GM23338 (cell line): ENCODE measurements around the gene BTBD18.

Experiments
- CREB1 ChIP-seq: fragments of 250-450 bp; sonication (Bioruptor Pico); IDR thresholded peaks from 2 replicates; pipeline ENCODE4 v1.5.0; 2020; ENCODE audit warnings: low read depth, mild to moderate bottlenecking, moderate library complexity
- EZH2 ChIP-seq: fragments of 200-600 bp; sonication (generic); IDR thresholded peaks from one replicate; pipeline ENCODE4 v1.8.0; 2017; ENCODE audit warnings: antibody characterized with exemption, mild to moderate bottlenecking, low read depth; ENCODE audit not compliant: unreplicated experiment
- EZH2phosphoT487 ChIP-seq: fragments of 200-600 bp; sonication (generic); IDR thresholded peaks from one replicate; pipeline ENCODE4 v1.8.1; 2018; ENCODE audit warnings: antibody characterized with exemption; ENCODE audit not compliant: unreplicated experiment
- JUNB ChIP-seq: IDR thresholded peaks from one replicate; pipeline ENCODE4 v1.6.1; 2016; ENCODE audit warnings: antibody characterized with exemption; ENCODE audit not compliant: unreplicated experiment
- POLR2AphosphoS5 ChIP-seq: IDR thresholded peaks from 2 replicates; pipeline ENCODE4 v1.6.1; 2016; ENCODE audit warnings: antibody characterized with exemption, low read depth
- ZNF114 ChIP-seq: fragments of 250-450 bp; sonication (Bioruptor Pico); IDR thresholded peaks from 2 replicates; pipeline ENCODE4 v1.5.0; 2020; ENCODE audit warnings: mild to moderate bottlenecking, moderate library complexity
- ZNF331 ChIP-seq: fragments of 250-450 bp; sonication (Bioruptor Pico); IDR thresholded peaks from 2 replicates; pipeline ENCODE4 v1.5.0; 2020; ENCODE audit warnings: low read depth, mild to moderate bottlenecking, moderate library complexity
- TF ChIP-seq, protein P1 (sequence below), 2 experiments: fragments of 200-600 bp in 1 of 2; sonication (generic) in 1 of 2; conservative IDR thresholded peaks; 2 replicates each; pipeline versions ENCODE4 v1.5.1 to v1.6.1; 2016 to 2017; ENCODE audit warnings: antibody characterized with exemption in 2 of 2, low read depth in 2 of 2, mild to moderate bottlenecking in 2 of 2, moderate library complexity in 1 of 2
- TF ChIP-seq, protein P2 (sequence below): IDR thresholded peaks from one replicate; pipeline ENCODE4 v1.6.1; 2018; ENCODE audit warnings: antibody characterized with exemption; ENCODE audit not compliant: unreplicated experiment
- TF ChIP-seq, protein P3 (sequence below): IDR thresholded peaks from 2 replicates; pipeline ENCODE4 v1.6.1; 2016; ENCODE audit warnings: antibody characterized with exemption

DNA sequence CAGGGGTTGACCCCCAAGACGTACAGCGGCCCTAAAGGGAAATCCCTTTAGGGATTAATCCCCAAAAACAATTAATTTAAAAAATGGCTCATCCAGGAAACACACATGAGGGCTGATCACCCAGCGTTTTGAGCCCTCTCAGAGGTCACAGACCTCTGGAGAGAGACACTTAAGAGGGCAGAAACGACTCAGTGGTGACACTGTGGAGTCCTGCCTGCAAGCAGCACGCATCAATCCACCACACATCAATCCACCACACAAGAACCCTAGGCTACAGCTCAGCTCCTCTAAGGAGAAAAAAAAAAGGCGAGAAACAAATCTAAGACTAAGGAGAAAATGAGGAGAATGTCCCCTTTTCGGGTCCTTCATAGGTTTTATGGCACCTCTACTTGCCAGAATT lies 22.8 kb downstream of the BTBD18 start:
- no peak for TF ChIP-seq EZH2phosphoT487
- TF ChIP-seq, protein P1, sequence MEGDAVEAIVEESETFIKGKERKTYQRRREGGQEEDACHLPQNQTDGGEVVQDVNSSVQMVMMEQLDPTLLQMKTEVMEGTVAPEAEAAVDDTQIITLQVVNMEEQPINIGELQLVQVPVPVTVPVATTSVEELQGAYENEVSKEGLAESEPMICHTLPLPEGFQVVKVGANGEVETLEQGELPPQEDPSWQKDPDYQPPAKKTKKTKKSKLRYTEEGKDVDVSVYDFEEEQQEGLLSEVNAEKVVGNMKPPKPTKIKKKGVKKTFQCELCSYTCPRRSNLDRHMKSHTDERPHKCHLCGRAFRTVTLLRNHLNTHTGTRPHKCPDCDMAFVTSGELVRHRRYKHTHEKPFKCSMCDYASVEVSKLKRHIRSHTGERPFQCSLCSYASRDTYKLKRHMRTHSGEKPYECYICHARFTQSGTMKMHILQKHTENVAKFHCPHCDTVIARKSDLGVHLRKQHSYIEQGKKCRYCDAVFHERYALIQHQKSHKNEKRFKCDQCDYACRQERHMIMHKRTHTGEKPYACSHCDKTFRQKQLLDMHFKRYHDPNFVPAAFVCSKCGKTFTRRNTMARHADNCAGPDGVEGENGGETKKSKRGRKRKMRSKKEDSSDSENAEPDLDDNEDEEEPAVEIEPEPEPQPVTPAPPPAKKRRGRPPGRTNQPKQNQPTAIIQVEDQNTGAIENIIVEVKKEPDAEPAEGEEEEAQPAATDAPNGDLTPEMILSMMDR (conservative IDR thresholded peaks at IDR 0.05; ENCODE audit: low read depth in 2 of 2): no peak
- no peak for TF ChIP-seq CREB1 (CRISPR knock-in tag)
- TF ChIP-seq JUNB: no peak
- TF ChIP-seq, protein P2, sequence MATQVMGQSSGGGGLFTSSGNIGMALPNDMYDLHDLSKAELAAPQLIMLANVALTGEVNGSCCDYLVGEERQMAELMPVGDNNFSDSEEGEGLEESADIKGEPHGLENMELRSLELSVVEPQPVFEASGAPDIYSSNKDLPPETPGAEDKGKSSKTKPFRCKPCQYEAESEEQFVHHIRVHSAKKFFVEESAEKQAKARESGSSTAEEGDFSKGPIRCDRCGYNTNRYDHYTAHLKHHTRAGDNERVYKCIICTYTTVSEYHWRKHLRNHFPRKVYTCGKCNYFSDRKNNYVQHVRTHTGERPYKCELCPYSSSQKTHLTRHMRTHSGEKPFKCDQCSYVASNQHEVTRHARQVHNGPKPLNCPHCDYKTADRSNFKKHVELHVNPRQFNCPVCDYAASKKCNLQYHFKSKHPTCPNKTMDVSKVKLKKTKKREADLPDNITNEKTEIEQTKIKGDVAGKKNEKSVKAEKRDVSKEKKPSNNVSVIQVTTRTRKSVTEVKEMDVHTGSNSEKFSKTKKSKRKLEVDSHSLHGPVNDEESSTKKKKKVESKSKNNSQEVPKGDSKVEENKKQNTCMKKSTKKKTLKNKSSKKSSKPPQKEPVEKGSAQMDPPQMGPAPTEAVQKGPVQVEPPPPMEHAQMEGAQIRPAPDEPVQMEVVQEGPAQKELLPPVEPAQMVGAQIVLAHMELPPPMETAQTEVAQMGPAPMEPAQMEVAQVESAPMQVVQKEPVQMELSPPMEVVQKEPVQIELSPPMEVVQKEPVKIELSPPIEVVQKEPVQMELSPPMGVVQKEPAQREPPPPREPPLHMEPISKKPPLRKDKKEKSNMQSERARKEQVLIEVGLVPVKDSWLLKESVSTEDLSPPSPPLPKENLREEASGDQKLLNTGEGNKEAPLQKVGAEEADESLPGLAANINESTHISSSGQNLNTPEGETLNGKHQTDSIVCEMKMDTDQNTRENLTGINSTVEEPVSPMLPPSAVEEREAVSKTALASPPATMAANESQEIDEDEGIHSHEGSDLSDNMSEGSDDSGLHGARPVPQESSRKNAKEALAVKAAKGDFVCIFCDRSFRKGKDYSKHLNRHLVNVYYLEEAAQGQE: no peak
- no peak for TF ChIP-seq EZH2
- no peak for TF ChIP-seq POLR2AphosphoS5
- no peak for TF ChIP-seq ZNF114 (CRISPR knock-in tag)
- TF ChIP-seq, protein P3, sequence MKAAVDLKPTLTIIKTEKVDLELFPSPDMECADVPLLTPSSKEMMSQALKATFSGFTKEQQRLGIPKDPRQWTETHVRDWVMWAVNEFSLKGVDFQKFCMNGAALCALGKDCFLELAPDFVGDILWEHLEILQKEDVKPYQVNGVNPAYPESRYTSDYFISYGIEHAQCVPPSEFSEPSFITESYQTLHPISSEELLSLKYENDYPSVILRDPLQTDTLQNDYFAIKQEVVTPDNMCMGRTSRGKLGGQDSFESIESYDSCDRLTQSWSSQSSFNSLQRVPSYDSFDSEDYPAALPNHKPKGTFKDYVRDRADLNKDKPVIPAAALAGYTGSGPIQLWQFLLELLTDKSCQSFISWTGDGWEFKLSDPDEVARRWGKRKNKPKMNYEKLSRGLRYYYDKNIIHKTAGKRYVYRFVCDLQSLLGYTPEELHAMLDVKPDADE: no peak
- no peak for TF ChIP-seq ZNF331 (CRISPR knock-in tag)
